Activated CD4-positive, alpha-beta T cell treated with anti-CD3 and anti-CD28 coated beads, Interleukin-2, amount 50 U/mL, for 1 hour (primary cell): Measurements from ENCODE around the gene IPO4.

ENCODE experiments used
- DNase-seq: peaks from one replicate; pipeline ENCODE4 v3.0.0-alpha.2; 2020

The IPO4 gene

DNA sequence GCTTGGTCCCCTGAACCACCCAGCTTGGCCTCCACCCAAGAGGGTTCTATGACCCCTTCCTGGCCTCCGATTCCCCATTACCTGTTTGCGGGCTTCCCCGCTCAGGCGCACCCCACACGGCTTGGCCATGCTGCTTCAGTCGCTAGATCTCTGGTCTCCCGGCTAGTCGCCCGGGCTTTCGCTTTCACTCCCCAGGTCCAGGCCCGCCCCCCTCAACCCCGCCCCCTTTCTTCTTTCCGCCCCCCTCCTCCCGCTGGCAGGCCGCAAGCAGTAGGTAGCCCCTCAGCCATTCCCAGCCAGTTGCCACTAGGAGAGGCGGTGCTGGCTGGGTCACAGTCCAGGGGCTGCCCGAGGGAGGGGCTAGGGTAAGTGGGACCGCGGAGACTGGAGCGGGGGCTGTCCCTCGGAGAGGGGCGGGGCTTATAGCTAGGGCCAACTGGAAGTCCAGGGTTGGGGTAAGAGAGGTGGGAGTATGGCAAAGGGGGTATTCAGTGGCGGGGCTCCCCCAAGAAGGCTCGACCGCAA is 42.1 kb downstream of the IPO4 start, which contains the start of gene PSME2:
Gene PSME2 (minus strand): TSS at position 158 of the 525 bp plus-strand sequence. CDS start 29 bp downstream, at position 129.
- DNase-seq, result peak; percentile 75

DNA sequence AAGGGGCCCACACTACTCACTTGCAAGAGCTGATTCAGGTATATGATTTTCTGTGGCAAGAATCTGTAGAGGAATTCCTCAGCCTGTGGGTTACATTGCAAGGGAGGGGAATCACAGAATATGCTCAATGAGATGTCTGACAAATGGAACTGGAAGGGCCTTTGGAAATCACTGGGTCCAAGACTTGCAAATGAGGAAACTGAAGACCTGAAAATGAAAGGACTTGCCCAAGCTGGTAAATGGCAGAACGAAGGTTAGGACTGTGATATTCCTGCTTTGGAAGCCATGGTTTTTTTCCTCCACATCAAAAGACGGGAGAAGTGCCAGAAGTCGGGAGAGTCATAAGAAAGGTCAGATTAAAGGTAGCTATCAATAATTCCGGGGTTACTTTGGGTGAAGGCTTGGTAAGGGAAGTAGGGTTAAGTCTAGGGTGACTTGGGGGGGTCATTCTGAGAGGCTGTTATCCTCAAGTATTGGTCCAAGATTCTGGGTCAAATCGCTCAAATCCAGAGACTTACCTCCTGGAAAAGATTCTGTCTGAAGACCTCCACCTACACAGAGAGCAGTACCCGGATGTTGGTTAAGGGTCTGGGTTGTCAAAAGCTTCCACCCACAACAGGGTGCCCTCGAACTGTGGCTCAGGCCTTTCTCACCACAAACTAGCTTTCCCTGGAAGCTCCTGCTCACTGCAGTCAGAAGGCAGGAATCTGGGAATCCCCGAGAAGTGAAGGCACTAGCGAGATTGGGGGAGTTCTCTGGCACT is 42.7 kb downstream of the IPO4 start:
- DNase-seq, result no peak

DNA sequence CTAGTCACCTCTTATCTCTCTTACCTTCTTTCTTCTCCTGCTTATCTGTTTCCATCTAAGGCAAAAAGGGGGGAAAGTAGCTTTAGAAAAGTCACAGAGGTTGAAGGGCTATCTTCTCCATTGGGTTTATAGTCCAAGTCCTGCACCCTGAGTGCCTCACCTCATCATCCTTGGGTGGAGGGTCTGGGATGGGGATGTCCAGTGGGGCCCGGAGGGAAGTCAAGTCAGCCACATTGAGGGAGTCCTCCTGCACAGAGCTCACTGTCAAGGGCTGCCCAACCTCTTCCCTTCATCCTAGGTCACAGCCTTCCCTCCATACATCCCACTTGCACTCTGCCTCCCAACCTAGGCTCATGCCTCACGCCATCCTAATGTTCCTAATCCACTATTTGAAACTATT is 43.4 kb downstream of the IPO4 start:
- no peak for DNase-seq

DNA sequence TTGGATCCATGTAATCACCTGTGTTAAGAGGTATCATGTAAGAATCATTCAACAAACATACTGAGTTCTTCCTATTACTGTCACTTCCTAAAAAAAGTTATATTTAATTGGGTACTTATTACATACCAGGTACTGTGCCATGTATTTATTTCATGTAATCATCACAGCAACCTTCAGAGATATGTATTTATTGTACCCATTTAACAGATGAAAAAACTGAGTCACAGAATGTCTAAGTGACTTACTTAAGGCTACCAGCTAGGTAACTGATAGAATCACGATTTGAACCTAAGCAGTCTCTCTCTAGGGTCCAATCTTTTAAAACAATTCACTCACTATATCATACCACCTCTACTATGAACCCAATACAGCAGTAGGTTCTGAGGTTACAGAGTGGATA is 44.2 kb downstream of the IPO4 start:
- no peak for DNase-seq

DNA sequence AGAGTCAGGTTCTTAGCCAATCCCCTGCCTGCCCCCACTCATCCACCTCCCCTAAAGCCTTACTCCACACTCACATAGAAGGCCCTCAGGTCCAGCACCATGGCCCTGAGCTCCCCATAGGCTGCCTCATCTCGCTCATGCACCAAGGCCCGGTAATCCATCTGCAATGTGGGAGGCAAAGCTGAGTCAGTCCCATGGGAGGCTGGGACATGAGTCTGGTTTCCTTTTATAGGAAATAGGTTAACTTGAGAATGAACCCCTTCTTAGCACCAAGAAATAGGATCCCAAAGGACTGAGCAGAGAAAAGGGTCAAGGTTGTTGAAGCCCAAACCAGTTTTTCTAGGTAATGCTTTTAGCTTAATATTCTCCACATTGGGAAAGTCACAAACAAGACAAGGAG is 45.1 kb downstream of the IPO4 start:
- DNase-seq, result no peak

DNA sequence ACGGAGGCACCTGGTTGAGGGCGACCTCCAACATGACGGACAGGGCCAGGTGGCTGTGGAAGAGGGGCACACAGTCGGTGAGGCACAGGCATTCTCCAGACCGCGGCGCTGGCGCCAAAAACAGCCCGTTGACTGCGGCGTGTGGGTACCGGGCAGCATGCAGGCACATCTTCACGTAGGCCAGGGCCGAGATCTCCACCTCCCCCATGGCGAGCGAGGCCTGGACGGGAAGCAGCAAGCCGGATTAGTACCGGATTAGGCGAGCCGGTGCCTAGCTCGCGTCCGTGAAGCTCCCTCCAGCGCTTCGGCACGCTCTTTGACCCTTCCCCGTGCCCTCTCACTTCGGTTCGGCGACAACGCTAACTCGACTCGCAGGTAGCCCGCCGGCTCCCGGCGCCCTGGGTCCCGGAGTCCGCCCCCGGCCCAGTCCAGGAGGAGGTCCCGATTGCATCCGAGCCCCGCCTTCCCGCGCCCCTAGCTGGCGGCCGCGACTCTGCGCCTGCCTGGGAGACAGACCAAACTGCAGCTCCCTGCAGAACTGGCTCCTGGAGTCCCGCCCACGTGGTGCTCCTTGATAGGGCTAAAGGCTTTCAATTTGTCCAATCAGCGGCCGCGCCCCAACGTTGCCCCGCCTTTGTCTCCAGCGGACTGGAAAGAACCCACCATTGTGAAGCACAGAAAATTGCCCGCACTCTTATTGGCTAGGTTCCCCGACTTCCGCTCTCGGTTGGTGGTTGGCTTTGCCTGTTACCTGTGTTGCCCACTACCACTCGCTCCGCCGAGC is 47.3 kb downstream of the IPO4 start, which contains the start of gene EMC9:
Gene EMC9 (minus strand): TSS at position 495 of the 784 bp plus-strand sequence. CDS start 287 bp downstream, at position 208.
- DNase-seq, result peak; percentile 99

DNA sequence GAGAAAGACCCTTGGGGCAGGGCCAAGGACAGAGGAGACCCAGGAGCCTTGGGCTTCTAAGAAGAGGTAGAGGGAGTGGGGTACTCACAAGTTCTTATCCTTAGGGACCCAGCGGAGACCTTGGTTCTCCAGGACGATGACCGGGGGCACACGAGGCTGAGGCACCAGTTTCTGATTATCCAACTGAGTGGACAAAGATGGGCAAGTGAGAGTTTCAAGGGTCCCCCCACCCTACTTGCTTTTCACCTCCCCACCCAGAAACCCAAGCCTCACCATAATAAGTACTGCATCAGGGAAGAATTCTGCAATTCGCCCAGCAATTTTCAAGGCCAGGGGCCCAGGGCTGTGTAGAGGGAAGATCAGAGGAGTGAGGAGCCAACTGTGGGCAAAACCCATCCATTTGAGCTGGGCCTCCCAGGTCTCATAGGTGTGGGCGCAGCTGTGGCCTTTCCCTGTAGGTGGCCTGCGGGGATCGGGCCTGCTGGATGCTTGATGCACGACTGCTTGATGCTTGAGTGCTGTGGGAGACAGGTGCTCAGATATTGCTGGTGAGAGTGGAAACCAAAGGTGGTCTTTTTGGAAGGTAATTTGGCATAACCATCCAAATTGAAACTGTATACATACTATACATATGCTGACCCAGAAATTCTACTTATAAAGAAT is 49.2 kb downstream of the IPO4 start:
- DNase-seq, result peak; percentile 23

DNA sequence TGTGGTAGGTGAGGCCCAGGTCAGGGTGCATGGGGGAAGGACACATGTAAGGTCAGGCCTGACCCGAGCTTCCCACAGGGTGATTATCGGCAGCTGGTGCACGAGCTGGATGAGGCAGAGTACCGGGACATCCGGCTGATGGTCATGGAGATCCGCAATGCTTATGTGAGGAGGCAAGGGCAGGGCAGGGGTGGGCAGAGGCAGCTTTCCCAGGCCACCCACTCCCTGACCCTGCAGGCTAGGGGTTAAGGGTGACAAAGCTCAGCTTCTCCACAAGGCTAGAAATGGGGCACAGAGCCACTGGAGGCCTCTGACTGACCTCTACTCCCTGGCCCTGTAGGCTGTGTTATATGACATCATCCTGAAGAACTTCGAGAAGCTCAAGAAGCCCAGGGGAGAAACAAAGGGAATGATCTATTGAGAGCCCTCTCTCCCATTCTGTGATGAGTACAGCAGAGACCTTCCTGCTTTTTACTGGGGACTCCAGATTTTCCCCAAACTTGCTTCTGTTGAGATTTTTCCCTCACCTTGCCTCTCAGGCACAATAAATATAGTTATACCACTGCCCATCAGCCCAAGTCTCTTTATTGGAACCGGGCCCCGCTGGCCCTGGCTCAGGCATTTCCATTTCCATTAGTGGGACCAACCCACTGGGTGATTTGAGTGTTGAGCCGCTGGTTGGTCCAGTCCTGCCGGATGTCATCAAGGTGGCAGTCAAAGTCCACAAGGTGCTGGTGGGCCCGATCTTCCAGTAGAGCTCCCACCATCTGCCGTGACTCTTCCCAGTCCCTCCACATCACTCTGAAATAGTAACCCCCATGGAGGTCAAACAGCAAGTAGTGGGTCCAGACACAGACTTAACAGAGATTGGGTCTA is 50.0 kb downstream of the IPO4 start:
- DNase-seq, result no peak

DNA sequence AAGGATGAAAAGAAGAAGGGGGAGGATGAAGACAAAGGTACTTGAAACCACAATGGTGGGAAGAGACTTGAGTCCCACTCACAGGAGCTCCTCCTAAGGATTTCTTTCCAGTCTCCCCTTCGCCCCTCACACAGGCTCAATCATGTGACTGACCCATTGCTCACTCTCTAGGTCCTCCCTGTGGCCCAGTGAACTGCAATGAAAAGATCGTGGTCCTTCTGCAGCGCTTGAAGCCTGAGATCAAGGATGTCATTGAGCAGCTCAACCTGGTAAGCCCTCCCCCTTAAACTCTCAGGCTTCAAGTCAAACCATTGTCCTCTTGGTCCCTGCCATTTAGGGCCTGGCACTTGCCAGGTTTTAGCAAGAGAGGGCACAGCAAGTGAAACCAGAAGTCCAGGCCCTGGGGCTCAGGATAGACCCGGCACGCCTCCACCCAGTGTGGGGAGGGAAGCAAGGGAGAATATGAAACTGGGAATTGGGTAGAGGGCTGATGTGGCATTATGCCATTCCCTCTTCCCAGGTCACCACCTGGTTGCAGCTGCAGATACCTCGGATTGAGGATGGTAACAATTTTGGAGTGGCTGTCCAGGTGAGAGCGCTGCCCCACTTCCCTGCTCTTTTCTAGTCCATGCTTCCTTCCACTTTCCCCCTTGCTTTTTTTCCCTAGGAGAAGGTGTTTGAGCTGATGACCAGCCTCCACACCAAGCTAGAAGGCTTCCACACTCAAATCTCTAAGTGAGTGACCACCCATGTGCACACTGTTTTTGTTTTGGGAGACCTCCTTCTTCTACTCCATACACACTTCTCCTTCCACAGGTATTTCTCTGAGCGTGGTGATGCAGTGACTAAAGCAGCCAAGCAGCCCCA is 50.9 kb downstream of the IPO4 start:
- DNase-seq, result no peak

DNA sequence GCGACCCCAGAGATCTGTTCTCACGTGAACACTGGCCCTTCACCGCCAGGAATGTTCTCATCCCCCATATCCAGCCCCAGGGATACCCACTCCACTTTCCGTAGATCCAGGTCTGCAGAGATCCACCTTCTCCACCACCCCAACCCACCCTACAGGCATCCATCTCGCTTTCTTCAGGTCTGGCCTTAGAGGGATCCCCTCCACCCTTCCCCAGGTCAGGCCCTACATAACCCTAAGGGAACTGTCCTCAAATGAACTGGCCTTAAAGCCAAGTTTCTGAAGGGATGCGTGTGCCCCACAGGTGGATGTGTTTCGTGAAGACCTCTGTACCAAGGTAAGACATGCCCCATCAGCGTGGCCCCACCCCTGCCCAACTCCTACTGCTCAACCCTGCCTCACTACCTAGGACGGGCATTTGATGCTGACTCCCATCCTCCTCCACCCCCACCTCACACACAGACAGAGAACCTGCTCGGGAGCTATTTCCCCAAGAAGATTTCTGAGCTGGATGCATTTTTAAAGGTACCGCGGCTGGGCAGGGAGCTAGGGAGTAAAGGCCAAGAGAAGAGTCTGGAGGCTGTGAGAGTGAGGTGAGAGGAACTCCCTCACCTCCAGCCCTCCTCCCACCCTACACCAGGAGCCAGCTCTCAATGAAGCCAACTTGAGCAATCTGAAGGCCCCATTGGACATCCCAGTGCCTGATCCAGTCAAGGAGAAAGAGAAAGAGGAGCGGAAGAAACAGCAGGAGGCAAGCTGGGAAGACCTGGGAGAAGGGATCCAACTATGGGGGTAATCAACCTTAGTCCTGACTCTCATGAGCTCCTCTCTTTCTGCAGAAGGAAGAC is 51.7 kb downstream of the IPO4 start:
- DNase-seq, result no peak

DNA sequence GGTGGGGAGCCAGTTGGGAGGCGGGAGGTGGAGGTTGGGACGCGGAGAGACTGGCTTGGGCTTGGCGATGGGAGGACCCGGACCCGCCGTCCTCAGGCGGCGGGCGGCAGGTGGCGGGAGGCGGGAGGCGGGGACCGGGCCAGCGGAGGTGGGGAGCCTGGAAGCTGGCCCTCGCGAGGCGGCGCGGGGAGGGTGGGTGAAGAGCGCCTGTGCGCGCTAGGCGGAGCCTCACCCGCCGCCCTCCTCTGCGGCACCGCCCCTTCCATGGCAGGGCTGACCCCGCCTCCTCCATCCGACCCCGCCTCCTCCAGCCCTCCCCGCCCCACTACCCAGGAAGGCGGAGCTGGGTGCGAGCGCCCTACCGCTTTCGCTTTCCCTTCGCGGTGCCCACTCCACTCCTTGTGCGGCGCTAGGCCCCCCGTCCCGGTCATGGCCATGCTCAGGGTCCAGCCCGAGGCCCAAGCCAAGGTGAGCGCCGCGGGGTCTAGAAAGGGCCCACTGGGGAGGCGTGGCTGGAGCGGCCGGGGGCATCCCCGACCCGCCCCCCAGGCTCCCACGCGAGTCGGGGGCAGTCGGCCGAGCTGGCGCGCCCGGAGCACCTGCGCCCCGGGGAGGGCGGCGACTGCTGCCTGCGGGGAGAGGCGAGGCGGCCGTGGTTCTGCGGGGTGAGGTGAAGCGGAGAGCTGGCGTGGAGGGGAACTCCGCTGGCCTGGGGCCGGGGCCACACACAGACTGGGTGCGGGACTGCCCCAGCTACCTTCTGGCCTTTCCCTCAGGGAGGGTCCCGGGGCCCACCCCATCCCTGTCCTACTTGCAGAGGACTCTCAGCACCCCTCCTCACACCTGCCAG is 52.6 kb downstream of the IPO4 start, which contains the start of gene PSME1:
Gene PSME1 (plus strand): TSS at position 361 of the 850 bp plus-strand sequence. CDS start 69 bp downstream, at position 430.
- DNase-seq, result peak; percentile 95

DNA sequence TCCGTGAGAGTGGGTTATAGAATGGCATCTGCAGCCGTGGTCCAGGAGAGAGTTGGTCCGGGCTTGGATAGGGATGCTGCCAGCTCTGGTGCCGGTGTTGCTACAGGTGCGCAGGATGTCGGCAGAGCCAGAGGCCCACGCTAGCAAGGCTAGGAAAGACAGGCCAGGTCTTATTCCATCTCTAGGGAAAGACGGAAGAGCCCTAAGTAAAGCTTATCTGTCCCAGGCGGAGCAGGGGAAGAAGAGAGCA is 53.1 kb downstream of the IPO4 start:
- DNase-seq, result no peak

DNA sequence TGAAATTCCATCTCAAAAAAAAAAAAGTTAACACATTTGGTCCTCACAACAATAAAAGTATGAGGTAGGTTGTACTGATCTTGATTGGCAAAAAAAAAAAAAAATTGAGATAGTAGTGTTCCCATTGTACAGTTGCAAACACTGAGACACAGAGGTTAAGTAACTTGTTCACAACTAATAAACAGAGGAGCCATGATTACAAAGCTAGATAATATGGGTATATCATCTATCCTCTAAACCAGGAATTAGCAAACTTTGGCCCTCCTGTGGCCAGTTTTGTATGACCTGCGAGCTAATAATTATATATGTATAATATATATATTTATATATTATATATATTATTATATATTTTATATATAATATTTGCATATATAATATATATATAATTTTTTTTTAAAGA is 54.9 kb downstream of the IPO4 start:
- no peak for DNase-seq

DNA sequence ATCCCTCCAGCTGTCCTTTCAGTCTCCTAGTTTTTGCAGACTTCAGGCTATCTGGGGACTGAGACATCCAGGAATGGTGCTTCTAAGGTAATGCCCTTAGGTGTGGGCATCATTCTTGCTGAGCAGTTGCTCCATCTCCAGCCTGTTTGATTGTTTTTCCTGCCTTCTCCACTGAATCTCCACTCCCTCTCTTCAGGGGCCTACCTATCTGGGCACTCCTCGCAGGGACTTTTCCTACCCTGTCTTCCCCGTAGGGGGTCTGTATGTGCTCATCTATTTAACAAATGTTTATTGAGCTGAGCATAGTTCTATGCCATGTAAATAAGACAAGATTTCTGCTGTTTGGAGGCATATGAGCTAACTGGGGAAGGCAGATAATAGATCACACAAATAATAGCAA is 55.6 kb downstream of the IPO4 start:
- DNase-seq, result no peak

DNA sequence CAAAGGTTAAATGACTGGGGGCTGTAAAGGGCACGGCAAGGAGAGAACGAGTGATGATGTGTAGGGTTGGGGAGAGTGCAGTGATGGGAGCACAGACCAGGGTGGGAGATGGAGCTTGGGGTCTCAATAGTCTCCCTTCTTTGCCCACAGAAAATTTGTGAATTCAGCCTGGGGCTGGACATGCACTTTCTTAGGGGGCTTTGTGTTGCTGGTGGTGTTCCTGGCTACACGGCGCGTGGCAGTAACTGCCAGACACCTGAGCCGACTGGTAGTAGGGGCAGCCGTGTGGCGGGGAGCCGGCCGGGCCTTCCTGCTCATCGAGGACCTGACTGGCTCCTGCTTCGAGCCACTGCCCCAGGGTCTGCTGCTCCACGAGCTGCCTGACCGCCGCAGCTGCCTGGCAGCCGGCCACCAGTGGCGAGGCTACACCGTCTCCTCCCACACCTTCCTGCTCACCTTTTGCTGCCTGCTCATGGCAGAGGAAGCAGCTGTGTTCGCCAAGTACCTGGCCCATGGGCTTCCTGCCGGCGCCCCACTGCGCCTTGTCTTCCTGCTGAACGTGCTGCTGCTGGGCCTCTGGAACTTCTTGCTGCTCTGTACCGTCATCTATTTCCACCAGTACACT is 56.4 kb downstream of the IPO4 start:
- peak; percentile 28 for DNase-seq

DNA sequence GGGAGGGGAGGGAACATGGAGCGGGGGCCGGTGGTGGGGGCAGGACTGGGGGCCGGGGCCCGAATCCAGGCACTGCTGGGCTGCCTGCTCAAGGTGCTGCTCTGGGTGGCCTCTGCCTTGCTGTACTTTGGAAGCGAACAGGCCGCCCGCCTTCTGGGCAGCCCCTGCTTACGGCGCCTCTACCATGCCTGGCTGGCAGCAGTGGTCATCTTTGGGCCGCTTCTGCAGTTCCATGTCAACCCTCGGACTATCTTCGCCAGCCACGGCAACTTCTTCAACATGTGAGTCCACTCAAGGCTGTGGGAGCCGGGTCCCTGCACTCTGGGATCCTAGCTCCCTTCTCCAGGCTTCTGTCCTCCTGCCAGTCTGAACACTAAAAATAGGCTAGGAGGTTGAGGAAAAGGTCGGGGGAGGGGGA is 57.1 kb downstream of the IPO4 start:
- no peak for DNase-seq

DNA sequence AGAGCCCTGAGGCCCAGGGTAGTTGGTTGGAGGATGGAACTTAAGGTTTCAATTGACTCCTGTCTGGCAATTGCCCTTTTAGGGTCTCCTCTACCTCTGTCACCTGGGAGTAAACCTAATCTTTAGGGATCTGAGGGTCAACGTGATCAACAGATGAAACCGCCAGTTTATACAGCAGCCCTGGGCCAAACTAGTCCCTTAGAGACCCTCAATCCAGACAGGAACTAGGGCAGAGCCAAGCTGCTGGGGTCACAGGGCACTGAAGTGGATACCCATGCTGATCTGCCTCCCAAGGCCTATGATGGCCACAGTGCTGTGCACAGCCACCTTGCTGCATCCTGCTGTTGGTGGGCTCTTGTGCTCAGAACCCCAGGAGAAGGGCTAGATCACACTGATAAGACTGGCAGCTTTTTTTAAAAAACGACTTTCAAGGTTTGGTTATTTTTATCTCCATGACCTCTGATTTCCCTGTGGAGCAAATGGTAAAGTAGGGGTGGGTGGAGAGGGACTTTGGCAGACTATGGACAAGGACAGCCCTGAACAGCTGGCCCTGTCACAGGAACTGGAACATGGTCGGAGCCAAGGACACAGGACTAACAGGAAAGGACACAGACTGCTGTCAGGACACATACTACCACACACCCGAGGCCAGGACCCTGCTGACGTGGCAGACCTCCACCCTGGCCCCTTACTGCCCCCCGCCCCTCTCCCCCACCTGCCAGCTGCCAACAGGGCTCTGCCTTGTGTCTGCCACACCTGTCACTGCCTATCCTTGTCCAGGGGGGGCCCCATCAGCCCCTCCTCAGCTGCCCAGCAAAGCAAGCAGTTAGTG is 57.7 kb downstream of the IPO4 start:
- DNase-seq, result no peak

DNA sequence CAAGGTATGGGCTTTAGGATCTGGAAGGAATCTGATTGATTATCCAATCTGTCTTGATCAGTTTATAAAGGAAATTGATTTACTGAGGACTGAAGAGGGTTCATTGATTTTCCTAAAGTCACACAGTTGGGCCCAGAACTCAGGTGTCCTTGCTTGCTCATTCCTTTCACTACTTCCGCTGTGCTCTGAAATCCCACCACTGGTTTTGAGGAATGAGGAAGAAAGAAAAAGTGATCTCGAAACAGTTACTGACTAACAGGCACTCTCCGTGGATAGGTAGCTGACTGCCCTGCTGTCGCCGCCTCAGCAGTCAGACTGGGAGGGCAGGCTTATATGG is 58.3 kb downstream of the IPO4 start, which contains the start of gene FITM1:
Gene FITM1 (plus strand): TSS at position 280 of the 337 bp plus-strand sequence. CDS start 905 bp downstream, outside the sequence.
- no peak for DNase-seq
